Liver (tissue), 3 donors: Measurements from ENCODE around the gene FBXL22.

Source experiments
- CTCF ChIP-seq: fragments of 150-350 bp; IDR thresholded peaks from 2 replicates; pipeline ENCODE4 v1.5.1; 2017; ENCODE audit warnings: improper control_type of control experiment, low read depth, low read length; ENCODE audit not compliant: missing input control
- EGR1 ChIP-seq, 2 donors: IDR thresholded peaks; 2 replicates each; pipeline ENCODE4 v1.6.1; 2016 to 2018; ENCODE audit warnings: antibody characterized with exemption in 2 of 2, low read depth in 2 of 2
- FOXA1 ChIP-seq: IDR thresholded peaks from 2 replicates; pipeline ENCODE4 v1.6.1; 2016; ENCODE audit warnings: antibody characterized with exemption
- GABPA ChIP-seq, 2 donors: IDR thresholded peaks in 1 of 2; conservative IDR thresholded peaks in 1 of 2; 2 replicates each; pipeline ENCODE4 v1.6.1; 2016; ENCODE audit warnings: antibody characterized with exemption in 2 of 2, mild to moderate bottlenecking in 1 of 2, moderate library complexity in 1 of 2
- HNF4G ChIP-seq: IDR thresholded peaks from 2 replicates; pipeline ENCODE4 v1.6.1; 2016; ENCODE audit warnings: antibody characterized with exemption
- JUND ChIP-seq, 2 donors: IDR thresholded peaks; 2 replicates each; pipeline ENCODE4 v1.6.1; 2016; ENCODE audit warnings: antibody characterized with exemption in 2 of 2
- MAX ChIP-seq: IDR thresholded peaks from 2 replicates; pipeline ENCODE4 v1.6.1; 2016; ENCODE audit warnings: antibody characterized with exemption
- NR2F2 ChIP-seq: IDR thresholded peaks from 2 replicates; pipeline ENCODE4 v1.6.1; 2016; ENCODE audit warnings: antibody characterized with exemption
- RAD21 ChIP-seq, 2 donors: IDR thresholded peaks; 2 replicates each; pipeline ENCODE4 v1.6.1; 2016; ENCODE audit warnings: antibody characterized with exemption in 2 of 2, mild to moderate bottlenecking in 2 of 2
- REST ChIP-seq: IDR thresholded peaks from 2 replicates; pipeline ENCODE4 v1.6.1; 2016; ENCODE audit warnings: antibody characterized with exemption, mild to moderate bottlenecking
- RXRA ChIP-seq, 2 donors: IDR thresholded peaks; 2 replicates each; pipeline ENCODE4 v1.6.1; 2017 to 2018; ENCODE audit warnings: antibody characterized with exemption in 2 of 2, mild to moderate bottlenecking in 1 of 2
- TAF1 ChIP-seq: conservative IDR thresholded peaks from 2 replicates; pipeline ENCODE4 v1.6.1; 2016; ENCODE audit warnings: antibody characterized with exemption, mild to moderate bottlenecking
- YY1 ChIP-seq: IDR thresholded peaks from 2 replicates; pipeline ENCODE4 v1.6.1; 2016; ENCODE audit warnings: antibody characterized with exemption, mild to moderate bottlenecking
- ZBTB33 ChIP-seq: IDR thresholded peaks from 2 replicates; pipeline ENCODE4 v1.6.1; 2016; ENCODE audit warnings: antibody characterized with exemption
- donor health status: healthy.
- donor health status: healthy.

- TF ChIP-seq CTCF = peak; percentile 73
- TF ChIP-seq MAX = no peak
- no peak for TF ChIP-seq REST
- TF ChIP-seq NR2F2 = no peak
- peak; percentile 7 for TF ChIP-seq YY1
- peak; percentile 92 to 97 for TF ChIP-seq EGR1 (IDR thresholded peaks at IDR 0.05; ENCODE audit: low read depth in 2 of 2)
- no peak for TF ChIP-seq ZBTB33
- peak; percentile 50 for TF ChIP-seq TAF1
- no peak for TF ChIP-seq JUND (IDR thresholded peaks at IDR 0.05)
- no peak for TF ChIP-seq HNF4G
- TF ChIP-seq RAD21 (IDR thresholded peaks at IDR 0.05) = peak; percentile 90 to 91
- peak; percentile 25 to 32 for TF ChIP-seq RXRA (IDR thresholded peaks at IDR 0.05)
- TF ChIP-seq FOXA1 = no peak
- TF ChIP-seq GABPA (IDR thresholded peaks at IDR 0.05 in 1 of 2, conservative IDR thresholded peaks at IDR 0.05 in 1 of 2) = no peak
Measured at GRCh38 chr15:63599401-63600000, 2.3 kb downstream of the FBXL22 start.
